PC-9 (cell line): ENCODE measurements around the gene LRFN4.

ENCODE experiments used
- EZH2 ChIP-seq: fragments of 200-600 bp; sonication (generic); IDR thresholded peaks from 2 replicates; pipeline ENCODE4 v1.8.0; 2017; ENCODE audit warnings: antibody characterized with exemption, low read depth
- TF ChIP-seq, protein P1 (sequence below): fragments of 200-600 bp; sonication (generic); conservative IDR thresholded peaks from 2 replicates; pipeline ENCODE4 v1.6.1; 2017; ENCODE audit warnings: mixed run types, antibody characterized with exemption, mild to moderate bottlenecking, moderate library complexity

DNA sequence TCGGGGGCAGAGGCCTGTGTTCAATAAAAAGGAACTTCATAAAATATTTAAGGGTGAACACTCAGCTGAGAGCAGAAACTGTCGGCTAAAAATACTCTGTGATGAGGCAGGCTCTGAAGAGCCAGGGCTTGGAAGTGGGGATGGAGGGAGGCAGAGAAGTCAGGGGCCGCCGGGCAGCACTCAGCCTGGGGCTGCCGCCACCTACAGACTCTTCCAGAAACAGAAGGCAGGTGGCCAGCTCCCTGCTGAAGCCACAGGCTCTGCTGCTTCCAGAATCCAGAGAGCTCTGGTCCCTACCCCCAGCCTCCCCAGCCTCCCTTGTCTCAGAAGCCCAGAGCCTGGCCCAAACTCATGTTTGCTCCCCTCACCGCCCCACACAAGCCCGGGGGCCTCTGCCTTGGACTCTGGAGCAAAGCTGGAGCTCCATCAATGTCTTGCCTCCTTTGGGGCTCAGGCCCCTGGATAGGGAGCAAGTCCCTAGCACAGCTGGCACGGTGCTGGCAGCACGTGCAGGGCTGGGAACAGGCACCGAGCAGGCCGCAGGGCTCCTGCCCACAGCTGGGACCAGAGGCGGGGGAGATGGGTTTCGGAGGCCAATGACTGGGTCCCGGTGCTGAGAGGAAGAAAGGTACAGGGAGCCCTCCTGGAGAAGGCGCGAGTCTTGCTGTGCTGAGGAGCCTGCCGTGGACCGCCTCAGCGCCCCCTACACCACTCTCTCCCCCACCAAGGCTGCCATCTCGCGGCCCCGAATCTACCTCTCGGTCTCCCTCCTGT lies 8.2 kb downstream of the LRFN4 start:
- TF ChIP-seq, protein P1, sequence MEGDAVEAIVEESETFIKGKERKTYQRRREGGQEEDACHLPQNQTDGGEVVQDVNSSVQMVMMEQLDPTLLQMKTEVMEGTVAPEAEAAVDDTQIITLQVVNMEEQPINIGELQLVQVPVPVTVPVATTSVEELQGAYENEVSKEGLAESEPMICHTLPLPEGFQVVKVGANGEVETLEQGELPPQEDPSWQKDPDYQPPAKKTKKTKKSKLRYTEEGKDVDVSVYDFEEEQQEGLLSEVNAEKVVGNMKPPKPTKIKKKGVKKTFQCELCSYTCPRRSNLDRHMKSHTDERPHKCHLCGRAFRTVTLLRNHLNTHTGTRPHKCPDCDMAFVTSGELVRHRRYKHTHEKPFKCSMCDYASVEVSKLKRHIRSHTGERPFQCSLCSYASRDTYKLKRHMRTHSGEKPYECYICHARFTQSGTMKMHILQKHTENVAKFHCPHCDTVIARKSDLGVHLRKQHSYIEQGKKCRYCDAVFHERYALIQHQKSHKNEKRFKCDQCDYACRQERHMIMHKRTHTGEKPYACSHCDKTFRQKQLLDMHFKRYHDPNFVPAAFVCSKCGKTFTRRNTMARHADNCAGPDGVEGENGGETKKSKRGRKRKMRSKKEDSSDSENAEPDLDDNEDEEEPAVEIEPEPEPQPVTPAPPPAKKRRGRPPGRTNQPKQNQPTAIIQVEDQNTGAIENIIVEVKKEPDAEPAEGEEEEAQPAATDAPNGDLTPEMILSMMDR, result no peak
- no peak for TF ChIP-seq EZH2
